Dedifferentiated amniotic fluid mesenchymal stem cell (primary cell): ENCODE measurements around the gene FAM163B.
"Not testable (repeated sequence)": the region's sequence is repeated elsewhere in the genome, so short reads cannot be mapped to it uniquely, and the experiment has no call there.

Experiments used
- DNase-seq: peaks from one replicate; pipeline ENCODE4 v3.0.0-alpha.2; 2016; ENCODE audit errors: extremely low spot score

Gene FAM163B

GRCh38 chr9:133569891-133570690 lies 39.1 kb downstream of the FAM163B start:
- DNase-seq = no peak

GRCh38 chr9:133569121-133569785 lies 39.9 kb downstream of the FAM163B start:
- DNase-seq = no peak

- no peak for DNase-seq
These were observed 41.0 kb downstream of the FAM163B start for GRCh38 chr9:133568186-133568585.

- no peak for DNase-seq
These were observed 42.4 kb downstream of the FAM163B start for GRCh38 chr9:133566817-133567216.

GRCh38 chr9:133566382-133566781 lies 42.8 kb downstream of the FAM163B start:
- no peak for DNase-seq

- DNase-seq = no peak
These were observed 44.6 kb downstream of the FAM163B start for GRCh38 chr9:133564451-133565116.

GRCh38 chr9:133563814-133564213 lies 45.4 kb downstream of the FAM163B start:
- DNase-seq = not testable (repeated sequence)

- no peak for DNase-seq
These were observed 45.8 kb downstream of the FAM163B start for GRCh38 chr9:133563291-133563796.

GRCh38 chr9:133562611-133563290 lies 46.4 kb downstream of the FAM163B start:
- DNase-seq = no peak

GRCh38 chr9:133561976-133562554 lies 47.1 kb downstream of the FAM163B start:
- DNase-seq = no peak

- no peak for DNase-seq
These were observed 48.2 kb downstream of the FAM163B start for GRCh38 chr9:133560944-133561343.

- no peak for DNase-seq
These were observed 48.9 kb downstream of the FAM163B start for GRCh38 chr9:133560311-133560710.

- DNase-seq = peak; percentile 69
These were observed 50.7 kb downstream of the FAM163B start for GRCh38 chr9:133558191-133559126.

GRCh38 chr9:133557581-133557980 lies 51.6 kb downstream of the FAM163B start:
- no peak for DNase-seq

GRCh38 chr9:133556354-133556753 lies 52.8 kb downstream of the FAM163B start:
- DNase-seq = no peak

- no peak for DNase-seq
These were observed 54.5 kb downstream of the FAM163B start for GRCh38 chr9:133554729-133555128.

- DNase-seq = no peak
These were observed 55.0 kb downstream of the FAM163B start for GRCh38 chr9:133553973-133554713.

- no peak for DNase-seq
These were observed 56.1 kb downstream of the FAM163B start for GRCh38 chr9:133553123-133553522.

- DNase-seq = no peak
These were observed 57.0 kb downstream of the FAM163B start for GRCh38 chr9:133552236-133552635.

GRCh38 chr9:133551446-133551845 lies 57.7 kb downstream of the FAM163B start:
- no peak for DNase-seq
